ENCODE results near the gene SLC30A1. TPM values are rescaled to one million over a fixed set of nuclear protein-coding genes. Genes with fewer than 3 reads are reported as not detected.

The SLC30A1 gene
- polyA plus RNA-seq, 3 donors, result 11.9 to 15.4 (median 13.2) TPM

GRCh38 chr1:211526101-211526500 lies 52.9 kb downstream of the SLC30A1 start:
- Mint-ChIP-seq H3K4me3 (no peak overlapping the region), H3K27me3 (ENCODE audit: low read depth in 3 of 3) (peaks cover 4 to 5% (median 4%) of the 10 kb centered on the region in 3 donors), H3K27ac (no peak overlapping the region), H3K36me3 (no peaks in the 10 kb centered on the region), H3K4me1 (peaks cover 8% of the 10 kb centered on the region), H3K9me3 (peaks cover 0 to 2% (median 0%) of the 10 kb centered on the region in 7 donors)
- Histone ChIP-seq H4K20me1 (ENCODE audit: insufficient read depth, low read length) (no peaks in the 10 kb centered on the region), H3K79me2 (ENCODE audit: insufficient read depth, low read length) (no peaks in the 10 kb centered on the region), H3K27ac (ENCODE audit: low read depth in 1 of 2, low read length in 2 of 2) (no peak overlapping the region), H3K36me3 (replicated peaks in 1 of 2; ENCODE audit: control insufficient read depth in 1 of 2, insufficient read depth in 2 of 2, low read length in 2 of 2) (no peaks in the 10 kb centered on the region), H3K9ac (ENCODE audit: insufficient read depth, low read length, poor library complexity, severe bottlenecking) (no peak overlapping the region), H3K4me2 (replicated peaks; ENCODE audit: extremely low read depth, low read length, poor library complexity, severe bottlenecking) (no peak overlapping the region), H2AFZ (ENCODE audit: insufficient read depth, low read depth, low read length, poor library complexity, severe bottlenecking) (no peak overlapping the region), H3K27me3 (ENCODE audit: control insufficient read depth in 2 of 2, insufficient read depth in 2 of 2, low read length in 2 of 2) (no peaks in the 10 kb centered on the region), H3K9me3 (replicated peaks in 1 of 2; ENCODE audit: control insufficient read depth in 1 of 2, insufficient read depth in 1 of 2, low read length in 2 of 2) (no peaks in the 10 kb centered on the region), H3K4me1 (ENCODE audit: control insufficient read depth in 1 of 2, insufficient read depth in 2 of 2, low read length in 2 of 2) (peaks cover 3 to 6% of the 10 kb centered on the region in 2 donors), H3K4me3 (replicated peaks in 1 of 3; ENCODE audit: low read depth in 2 of 3, low read length in 3 of 3) (no peak overlapping the region)
- intact Hi-C loops (cut with micrococcal nuclease), result no loop called here
- TF ChIP-seq, protein P1, sequence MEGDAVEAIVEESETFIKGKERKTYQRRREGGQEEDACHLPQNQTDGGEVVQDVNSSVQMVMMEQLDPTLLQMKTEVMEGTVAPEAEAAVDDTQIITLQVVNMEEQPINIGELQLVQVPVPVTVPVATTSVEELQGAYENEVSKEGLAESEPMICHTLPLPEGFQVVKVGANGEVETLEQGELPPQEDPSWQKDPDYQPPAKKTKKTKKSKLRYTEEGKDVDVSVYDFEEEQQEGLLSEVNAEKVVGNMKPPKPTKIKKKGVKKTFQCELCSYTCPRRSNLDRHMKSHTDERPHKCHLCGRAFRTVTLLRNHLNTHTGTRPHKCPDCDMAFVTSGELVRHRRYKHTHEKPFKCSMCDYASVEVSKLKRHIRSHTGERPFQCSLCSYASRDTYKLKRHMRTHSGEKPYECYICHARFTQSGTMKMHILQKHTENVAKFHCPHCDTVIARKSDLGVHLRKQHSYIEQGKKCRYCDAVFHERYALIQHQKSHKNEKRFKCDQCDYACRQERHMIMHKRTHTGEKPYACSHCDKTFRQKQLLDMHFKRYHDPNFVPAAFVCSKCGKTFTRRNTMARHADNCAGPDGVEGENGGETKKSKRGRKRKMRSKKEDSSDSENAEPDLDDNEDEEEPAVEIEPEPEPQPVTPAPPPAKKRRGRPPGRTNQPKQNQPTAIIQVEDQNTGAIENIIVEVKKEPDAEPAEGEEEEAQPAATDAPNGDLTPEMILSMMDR (IDR thresholded peaks at IDR 0.05), result no peak
- WGBS (ENCODE audit: insufficient coverage), result no CpG with 5 or more reads among the region's 1 CpG
- DNase-seq, result no peak

GRCh38 chr1:211525101-211525676 lies 53.8 kb downstream of the SLC30A1 start:
- Histone ChIP-seq H3K4me3 (replicated peaks in 1 of 3; ENCODE audit: low read depth in 2 of 3, low read length in 3 of 3) (no peak overlapping the region), H3K27me3 (ENCODE audit: control insufficient read depth in 2 of 2, insufficient read depth in 2 of 2, low read length in 2 of 2) (no peaks in the 10 kb centered on the region), H3K27ac (ENCODE audit: low read depth in 1 of 2, low read length in 2 of 2) (no peak overlapping the region), H3K9ac (ENCODE audit: insufficient read depth, low read length, poor library complexity, severe bottlenecking) (no peak overlapping the region), H3K4me2 (replicated peaks; ENCODE audit: extremely low read depth, low read length, poor library complexity, severe bottlenecking) (no peak overlapping the region), H3K4me1 (ENCODE audit: control insufficient read depth in 1 of 2, insufficient read depth in 2 of 2, low read length in 2 of 2) (peaks cover 3 to 6% of the 10 kb centered on the region in 2 donors), H4K20me1 (ENCODE audit: insufficient read depth, low read length) (no peaks in the 10 kb centered on the region), H3K9me3 (replicated peaks in 1 of 2; ENCODE audit: control insufficient read depth in 1 of 2, insufficient read depth in 1 of 2, low read length in 2 of 2) (no peaks in the 10 kb centered on the region), H3K79me2 (ENCODE audit: insufficient read depth, low read length) (no peaks in the 10 kb centered on the region), H3K36me3 (replicated peaks in 1 of 2; ENCODE audit: control insufficient read depth in 1 of 2, insufficient read depth in 2 of 2, low read length in 2 of 2) (no peaks in the 10 kb centered on the region), H2AFZ (ENCODE audit: insufficient read depth, low read depth, low read length, poor library complexity, severe bottlenecking) (no peak overlapping the region)
- WGBS (ENCODE audit: insufficient coverage), result 100% methylated on average over 1 of the region's 9 CpGs
- peak overlapping the region in 1 of 7 donors; percentile 12 for H3K27ac Mint-ChIP-seq
- peaks cover 4 to 9% (median 5%) of the 10 kb centered on the region in 3 donors for H3K27me3 Mint-ChIP-seq (ENCODE audit: low read depth in 3 of 3)
- H3K36me3 Mint-ChIP-seq, result no peaks in the 10 kb centered on the region
- TF ChIP-seq, protein P1 (IDR thresholded peaks at IDR 0.05), result no peak
- DNase-seq, result no peak
- no peak overlapping the region for H3K4me3 Mint-ChIP-seq
- H3K9me3 Mint-ChIP-seq, result peaks cover 0 to 2% (median 0%) of the 10 kb centered on the region in 7 donors
- peaks cover 8% of the 10 kb centered on the region for H3K4me1 Mint-ChIP-seq
- intact Hi-C loops (cut with micrococcal nuclease), result no loop called here

Data from CD14-positive monocyte (primary cell).